Hair follicular keratinocyte (primary cell): ENCODE measurements around the gene CTAGE4. TPM values are rescaled to one million over a fixed set of nuclear protein-coding genes. Genes with fewer than 3 reads are reported as not detected.

Experiments
- total RNA-seq: library from RNA; depleted of rRNA; stranded (reverse); fragments of >200 nt; gene quantifications from 2 replicates; pipeline ENCODE4 v1.2.3, GENCODE V29; 2015

The CTAGE4 gene, protein sequence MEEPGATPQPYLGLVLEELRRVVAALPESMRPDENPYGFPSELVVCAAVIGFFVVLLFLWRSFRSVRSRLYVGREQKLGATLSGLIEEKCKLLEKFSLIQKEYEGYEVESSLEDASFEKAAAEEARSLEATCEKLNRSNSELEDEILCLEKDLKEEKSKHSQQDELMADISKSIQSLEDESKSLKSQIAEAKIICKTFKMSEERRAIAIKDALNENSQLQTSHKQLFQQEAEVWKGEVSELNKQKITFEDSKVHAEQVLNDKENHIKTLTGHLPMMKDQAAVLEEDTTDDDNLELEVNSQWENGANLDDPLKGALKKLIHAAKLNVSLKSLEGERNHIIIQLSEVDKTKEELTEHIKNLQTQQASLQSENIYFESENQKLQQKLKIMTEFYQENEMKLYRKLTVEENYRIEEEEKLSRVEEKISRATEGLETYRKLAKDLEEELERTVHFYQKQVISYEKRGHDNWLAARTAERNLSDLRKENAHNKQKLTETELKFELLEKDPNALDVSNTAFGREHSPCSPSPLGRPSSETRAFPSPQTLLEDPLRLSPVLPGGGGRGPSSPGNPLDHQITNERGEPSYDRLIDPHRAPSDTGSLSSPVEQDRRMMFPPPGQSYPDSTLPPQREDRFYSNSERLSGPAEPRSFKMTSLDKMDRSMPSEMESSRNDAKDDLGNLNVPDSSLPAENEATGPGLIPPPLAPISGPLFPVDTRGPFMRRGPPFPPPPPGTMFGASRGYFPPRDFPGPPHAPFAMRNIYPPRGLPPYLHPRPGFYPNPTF
- 0.46 and 1.0 TPM in 2 replicates for total RNA-seq

DNA sequence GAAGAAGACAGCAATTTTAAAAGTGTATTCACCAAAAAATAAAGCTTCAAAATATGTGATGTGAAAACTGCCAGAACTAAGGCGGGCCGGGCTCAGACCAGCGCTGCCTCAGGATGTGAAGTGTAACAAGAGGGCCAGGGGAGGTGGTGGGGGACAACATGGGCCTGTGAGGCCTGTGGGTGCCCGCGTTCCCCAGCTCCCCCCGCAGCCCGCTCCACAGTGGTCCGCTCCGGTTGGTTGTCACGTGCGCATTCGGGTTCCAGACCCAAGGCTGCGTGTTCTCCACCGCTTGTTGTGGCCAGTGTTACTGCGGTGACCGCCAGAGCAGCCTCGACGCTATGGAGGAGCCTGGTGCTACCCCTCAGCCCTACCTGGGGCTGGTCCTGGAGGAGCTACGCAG is at the start of gene CTAGE4:
TSS of gene CTAGE4 (plus strand) at position 301 of the 400 bp plus-strand sequence. CDS start at position 339, 38 bp downstream.

DNA sequence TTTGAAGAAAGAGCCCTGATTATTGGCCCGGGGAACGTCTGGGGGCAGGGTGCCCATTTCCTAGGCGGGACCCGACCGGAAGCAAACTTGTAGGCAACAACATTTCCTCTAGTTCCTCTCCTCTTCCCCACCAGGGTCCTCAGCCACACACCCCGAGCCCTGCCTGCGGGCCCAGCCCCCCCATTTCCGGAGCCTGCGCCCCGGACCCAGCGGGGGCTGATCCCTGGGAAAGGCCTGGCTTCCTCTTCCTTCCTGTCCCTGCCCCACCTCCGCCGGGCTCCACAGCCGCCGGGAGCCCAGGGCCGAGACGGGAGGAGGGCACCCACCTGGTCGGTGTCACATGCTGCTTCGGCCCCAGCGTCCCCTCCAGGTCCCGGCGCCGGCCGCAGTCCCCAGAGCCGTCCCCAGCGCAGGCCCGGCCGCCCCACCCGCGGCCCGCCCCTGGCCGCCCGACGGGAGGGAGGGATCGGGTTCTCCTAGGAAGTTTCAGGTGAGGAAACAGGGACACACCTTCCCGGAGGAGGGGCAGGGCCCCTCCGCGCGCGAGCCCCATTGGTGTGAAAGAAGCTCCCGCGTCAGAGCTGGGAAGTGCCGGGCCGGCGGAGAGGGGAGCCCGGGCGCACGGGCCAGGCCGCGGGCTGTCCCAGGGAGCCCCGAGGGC is 12.1 kb downstream of the CTAGE4 start, which contains the start of gene ARHGEF35:
TSS of gene ARHGEF35 (minus strand) at position 622 of the 661 bp plus-strand sequence. CDS start 7,450 bp downstream, outside the sequence.

Other genes starting within 250 kb of the CTAGE4 start
- not detected in 2 replicates for gene OR2F2, start 248.2 kb upstream of the CTAGE4 start, total RNA-seq
- not detected in 2 replicates for gene OR2F1, start 228.6 kb upstream of the CTAGE4 start, total RNA-seq
- not detected in 2 replicates for gene OR6B1, start 183.1 kb upstream of the CTAGE4 start, total RNA-seq
- not detected in 2 replicates for gene OR2A5, start 134.5 kb upstream of the CTAGE4 start, total RNA-seq
- not detected in 2 replicates for gene OR2A25, start 113.7 kb upstream of the CTAGE4 start, total RNA-seq
- gene OR2A12, start 97.2 kb upstream of the CTAGE4 start, total RNA-seq = not detected in 2 replicates
- not detected in 2 replicates for gene OR2A2, start 73.9 kb upstream of the CTAGE4 start, total RNA-seq
- gene OR2A14, start 60.3 kb upstream of the CTAGE4 start, total RNA-seq = not detected in 2 replicates
- gene ARHGEF35, start 12.4 kb downstream of the CTAGE4 start, total RNA-seq = 7.5 and 11.0 TPM in 2 replicates
- gene OR2A42, start 56.1 kb downstream of the CTAGE4 start, total RNA-seq = not detected in 2 replicates
- 1.1 and 4.1 TPM in 2 replicates for gene OR2A7, start 81.3 kb downstream of the CTAGE4 start, total RNA-seq
- gene CTAGE8, start 85.8 kb downstream of the CTAGE4 start, total RNA-seq = 3.4 and 3.7 TPM in 2 replicates
- gene OR2A1, start 129.0 kb downstream of the CTAGE4 start, total RNA-seq = 0.11 TPM in 1 of 2 replicates, not detected in the other
- 33.8 and 35.5 TPM in 2 replicates for gene ARHGEF5, start 171.9 kb downstream of the CTAGE4 start, total RNA-seq
- not detected in 2 replicates for gene NOBOX, start 220.2 kb downstream of the CTAGE4 start, total RNA-seq